GM19023 (cell line): ENCODE data around the gene MERTK.
"Not testable (repeated sequence)": the region's sequence is repeated elsewhere in the genome, so short reads cannot be mapped to it uniquely, and the experiment has no call there.

Experiments used
- ATAC-seq: cut with Tn5 transposase; IDR thresholded peaks from one replicate; pipeline ENCODE4 v1.9.1; 2021; ENCODE audit warnings: mild to moderate bottlenecking, moderate library complexity; ENCODE audit not compliant: unreplicated experiment

MERTK gene

GRCh38 chr2:112034924-112035323 is 136.5 kb downstream of the MERTK start:
- no peak for ATAC-seq

GRCh38 chr2:112035786-112036185 is 137.4 kb downstream of the MERTK start:
- no peak for ATAC-seq

- ATAC-seq: not testable (repeated sequence)
Observed at GRCh38 chr2:112039556-112039955, 141.1 kb downstream of the MERTK start.

- ATAC-seq: not testable (repeated sequence)
Observed at GRCh38 chr2:112040066-112040465, 141.7 kb downstream of the MERTK start.

GRCh38 chr2:112041460-112041859 is 143.1 kb downstream of the MERTK start:
- ATAC-seq: not testable (repeated sequence)

GRCh38 chr2:112045446-112046014 is 147.1 kb downstream of the MERTK start:
- ATAC-seq: no peak

- no peak for ATAC-seq
Observed at GRCh38 chr2:112046231-112046630, 147.8 kb downstream of the MERTK start.

- no peak for ATAC-seq
Observed at GRCh38 chr2:112047537-112048235, 149.3 kb downstream of the MERTK start.

GRCh38 chr2:112048236-112048592 is 149.8 kb downstream of the MERTK start:
- ATAC-seq: no peak

GRCh38 chr2:112048887-112049286 is 150.5 kb downstream of the MERTK start:
- ATAC-seq: no peak

- no peak for ATAC-seq
Observed at GRCh38 chr2:112050316-112050715, 151.9 kb downstream of the MERTK start.

GRCh38 chr2:112053917-112054846 is 155.8 kb downstream of the MERTK start:
- ATAC-seq: peak; percentile 71

- peak; percentile 55 for ATAC-seq
Observed at GRCh38 chr2:112054847-112055729, 156.7 kb downstream of the MERTK start, which contains the start of gene TMEM87B. TSS of gene TMEM87B (plus strand) at chr2:112055269. CDS start at chr2:112055592, 323 bp downstream.

- no peak for ATAC-seq
Observed at GRCh38 chr2:112055730-112056625, 157.6 kb downstream of the MERTK start.

GRCh38 chr2:112056626-112056987 is 158.2 kb downstream of the MERTK start:
- no peak for ATAC-seq

GRCh38 chr2:112059671-112060070 is 161.3 kb downstream of the MERTK start:
- no peak for ATAC-seq

GRCh38 chr2:112061299-112061698 is 162.9 kb downstream of the MERTK start:
- ATAC-seq: no peak

GRCh38 chr2:112061840-112062239 is 163.4 kb downstream of the MERTK start:
- ATAC-seq: no peak

GRCh38 chr2:112062894-112063293 is 164.5 kb downstream of the MERTK start:
- ATAC-seq: no peak

GRCh38 chr2:112065486-112065885 is 167.1 kb downstream of the MERTK start:
- no peak for ATAC-seq
